Peyer's patch (tissue), 4 donors: Measurements from ENCODE around the gene RAB40B. TPM values are rescaled to one million over a fixed set of nuclear protein-coding genes. Genes with fewer than 3 reads are reported as not detected.
"Not testable (repeated sequence)": the region's sequence is repeated elsewhere in the genome, so short reads cannot be mapped to it uniquely, and the experiment has no call there.

ENCODE experiments used
- DNase-seq, 3 donors: peaks; one replicate each; pipeline ENCODE4 v3.0.0-alpha.2; 2017 to 2019
- H3K27ac ChIP-seq, 4 donors: fragments of 200-600 bp; sonication (generic); one replicate each; pipeline ENCODE4 v1.5.1; 2016 to 2019
- H3K27me3 ChIP-seq, 2 donors: fragments of 200-600 bp; sonication (generic); one replicate each; pipeline ENCODE4 v1.5.1; 2019
- H3K36me3 ChIP-seq, 3 donors: fragments of 200-600 bp; sonication (generic); one replicate each; pipeline ENCODE4 v1.5.1; 2016 to 2019
- H3K4me1 ChIP-seq, 4 donors: fragments of 200-600 bp; sonication (generic); one replicate each; pipeline ENCODE4 v1.5.1; 2016 to 2019
- H3K4me3 ChIP-seq, 4 donors: fragments of 200-600 bp; sonication (generic); 1 replicate in 3 of 4; 2 replicates in 1 of 4; pipeline ENCODE4 v1.5.1; 2016 to 2019; ENCODE audit warnings: mild to moderate bottlenecking in 1 of 4
- H3K9me3 ChIP-seq, 4 donors: fragments of 200-600 bp; sonication (generic); one replicate each; pipeline ENCODE4 v1.5.1; 2016 to 2019; ENCODE audit warnings: mild to moderate bottlenecking in 1 of 4
- POLR2A ChIP-seq, 2 donors: fragments of 450-650 bp; IDR thresholded peaks; one replicate each; pipeline ENCODE4 v1.5.1; 2017; ENCODE audit warnings: antibody characterized with exemption in 2 of 2, mild to moderate bottlenecking in 2 of 2, moderate library complexity in 2 of 2
- total RNA-seq, 4 donors: library from RNA; depleted of rRNA; stranded (reverse); fragments of >200 nt; gene quantifications; one replicate each; pipeline ENCODE4 v1.1.0, GENCODE V29; 2016
- TF ChIP-seq, protein P1 (sequence below), 6 experiments: fragments of 450-650 bp in 4 of 6; fragments of 200-600 bp in 2 of 6; sonication (generic) in 1 of 6; IDR thresholded peaks; one replicate each; pipeline ENCODE4 v1.5.1; 2017 to 2019; ENCODE audit warnings: antibody characterized with exemption in 6 of 6, mild to moderate bottlenecking in 3 of 6, moderate library complexity in 1 of 6

RAB40B gene
- total RNA-seq, 4 donors from 2014 or later, result 13.3 to 63.5 (median 29.1) TPM

DNA sequence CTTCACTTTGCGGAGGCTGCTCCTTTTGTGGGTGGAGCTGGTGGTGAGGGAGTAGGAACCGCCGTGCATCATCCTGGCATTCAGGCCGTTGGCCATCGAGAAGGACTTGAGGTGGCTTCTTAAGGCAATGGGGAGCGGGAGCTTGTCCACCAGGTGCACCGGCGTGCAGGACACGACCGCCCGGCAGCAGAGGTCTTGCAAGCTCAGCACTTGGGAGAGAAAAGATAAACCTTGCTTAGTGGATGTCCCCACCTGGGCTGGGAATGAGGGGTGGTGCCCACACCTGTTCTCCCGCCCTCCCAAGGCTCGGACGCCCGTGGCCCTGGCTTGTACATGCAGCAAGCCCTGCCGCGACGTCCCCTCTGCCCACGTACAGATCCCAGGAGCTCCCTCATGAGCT lies 40.6 kb downstream of the RAB40B start:
- Histone ChIP-seq H3K27me3 (no peaks in the 10 kb centered on the region), H3K4me3 (no peak overlapping the region), H3K27ac (no peak overlapping the region), H3K36me3 (peaks cover 0 to 8% (median 0%) of the 10 kb centered on the region in 3 donors), H3K4me1 (peaks cover 0 to 19% (median 0%) of the 10 kb centered on the region in 4 donors), H3K9me3 (no peaks in the 10 kb centered on the region)
- DNase-seq, result peak in 1 of 3 donors; percentile 37
- TF ChIP-seq, protein P1, sequence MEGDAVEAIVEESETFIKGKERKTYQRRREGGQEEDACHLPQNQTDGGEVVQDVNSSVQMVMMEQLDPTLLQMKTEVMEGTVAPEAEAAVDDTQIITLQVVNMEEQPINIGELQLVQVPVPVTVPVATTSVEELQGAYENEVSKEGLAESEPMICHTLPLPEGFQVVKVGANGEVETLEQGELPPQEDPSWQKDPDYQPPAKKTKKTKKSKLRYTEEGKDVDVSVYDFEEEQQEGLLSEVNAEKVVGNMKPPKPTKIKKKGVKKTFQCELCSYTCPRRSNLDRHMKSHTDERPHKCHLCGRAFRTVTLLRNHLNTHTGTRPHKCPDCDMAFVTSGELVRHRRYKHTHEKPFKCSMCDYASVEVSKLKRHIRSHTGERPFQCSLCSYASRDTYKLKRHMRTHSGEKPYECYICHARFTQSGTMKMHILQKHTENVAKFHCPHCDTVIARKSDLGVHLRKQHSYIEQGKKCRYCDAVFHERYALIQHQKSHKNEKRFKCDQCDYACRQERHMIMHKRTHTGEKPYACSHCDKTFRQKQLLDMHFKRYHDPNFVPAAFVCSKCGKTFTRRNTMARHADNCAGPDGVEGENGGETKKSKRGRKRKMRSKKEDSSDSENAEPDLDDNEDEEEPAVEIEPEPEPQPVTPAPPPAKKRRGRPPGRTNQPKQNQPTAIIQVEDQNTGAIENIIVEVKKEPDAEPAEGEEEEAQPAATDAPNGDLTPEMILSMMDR (IDR thresholded peaks at IDR 0.05), result no peak
- no peak for TF ChIP-seq POLR2A (IDR thresholded peaks at IDR 0.05)

- TF ChIP-seq, protein P1 (IDR thresholded peaks at IDR 0.05), result no peak
- no peak for TF ChIP-seq POLR2A (IDR thresholded peaks at IDR 0.05)
- Histone ChIP-seq H3K36me3 (peaks cover 0 to 8% (median 0%) of the 10 kb centered on the region in 3 donors), H3K27me3 (no peaks in the 10 kb centered on the region), H3K27ac (no peak overlapping the region), H3K4me3 (no peak overlapping the region), H3K4me1 (peaks cover 0 to 19% (median 0%) of the 10 kb centered on the region in 4 donors), H3K9me3 (no peaks in the 10 kb centered on the region)
- DNase-seq, result no peak
These were observed 42.2 kb downstream of the RAB40B start for GRCh38 chr17:82656266-82656665.

DNA sequence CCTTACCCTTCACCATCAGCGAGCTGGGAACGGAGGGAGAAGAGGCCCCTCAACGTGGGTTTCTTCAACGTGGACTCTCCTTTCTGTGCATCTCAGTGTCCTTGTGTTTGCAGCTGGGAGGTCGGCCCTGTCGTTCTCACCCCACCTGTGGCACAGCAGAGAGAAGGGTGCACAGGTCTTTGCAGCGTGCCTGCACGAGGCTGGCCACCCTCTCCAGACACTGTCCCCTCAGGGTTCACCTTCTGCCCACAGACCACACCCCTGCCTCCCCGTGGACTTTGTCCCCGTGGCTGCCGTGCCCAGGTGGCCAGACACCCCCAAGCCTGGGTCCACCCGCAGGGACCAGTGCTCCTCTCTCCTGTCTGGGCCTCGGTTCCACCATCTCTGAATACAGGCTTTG lies 43.0 kb downstream of the RAB40B start:
- peaks cover 0 to 19% (median 0%) of the 10 kb centered on the region in 4 donors for H3K4me1 ChIP-seq
- H3K9me3 ChIP-seq, result no peaks in the 10 kb centered on the region
- no peaks in the 10 kb centered on the region for H3K27me3 ChIP-seq
- TF ChIP-seq, protein P1 (IDR thresholded peaks at IDR 0.05), result no peak
- peak overlapping the region in 1 of 4 donors; percentile 22 for H3K4me3 ChIP-seq
- peak in 2 of 3 donors; percentile 67 to 85 for DNase-seq
- H3K27ac ChIP-seq, result peak overlapping the region in 3 of 4 donors; percentile 31 to 68 (median 52)
- H3K36me3 ChIP-seq, result peaks cover 0 to 8% (median 0%) of the 10 kb centered on the region in 3 donors

DNA sequence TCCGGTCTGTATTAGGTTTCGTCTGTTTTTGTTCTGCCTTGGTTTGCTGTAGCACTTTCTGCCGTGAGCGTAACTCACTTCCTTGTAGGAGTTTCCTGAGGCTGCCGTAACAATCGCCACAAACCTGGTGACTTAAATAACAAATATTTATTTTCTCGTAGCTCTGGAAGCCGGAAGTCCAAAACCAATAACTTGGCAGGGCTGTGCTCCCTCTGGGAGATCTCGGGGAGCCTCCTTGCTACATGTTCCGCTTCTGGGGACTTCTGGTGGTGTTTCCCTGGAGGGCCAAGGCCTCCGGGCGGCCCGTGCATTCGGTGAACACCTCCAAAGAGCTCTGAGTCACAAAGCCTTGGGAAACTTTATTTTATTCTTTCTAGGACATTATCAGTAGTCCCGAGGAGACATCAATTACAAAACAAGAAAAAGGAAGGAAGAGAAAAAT lies 43.4 kb downstream of the RAB40B start:
- Histone ChIP-seq H3K4me3 (peak overlapping the region in 1 of 4 donors; percentile 22), H3K4me1 (peaks cover 0 to 19% (median 0%) of the 10 kb centered on the region in 4 donors), H3K9me3 (no peaks in the 10 kb centered on the region), H3K36me3 (peaks cover 0 to 8% (median 0%) of the 10 kb centered on the region in 3 donors), H3K27me3 (no peaks in the 10 kb centered on the region), H3K27ac (peak overlapping the region in 3 of 4 donors; percentile 31 to 68 (median 52))
- DNase-seq, result peak in 1 of 3 donors; percentile 63
- TF ChIP-seq POLR2A (IDR thresholded peaks at IDR 0.05), result peak in 1 of 2 donors; percentile 14
- TF ChIP-seq, protein P1 (IDR thresholded peaks at IDR 0.05), result no peak

- not testable (repeated sequence) for H3K36me3 ChIP-seq, H3K27me3 ChIP-seq, DNase-seq, H3K9me3 ChIP-seq
- Histone ChIP-seq H3K4me1 (peaks cover 0 to 19% (median 0%) of the 10 kb centered on the region in 4 donors), H3K27ac (peak overlapping the region in 3 of 4 donors; percentile 31 to 68 (median 52)), H3K4me3 (peak overlapping the region in 1 of 4 donors; percentile 22)
These were observed 43.9 kb downstream of the RAB40B start for GRCh38 chr17:82654611-82655010.

GRCh38 chr17:82653651-82654528 lies 44.6 kb downstream of the RAB40B start:
- Histone ChIP-seq H3K4me3 (peak overlapping the region in 1 of 4 donors; percentile 22), H3K9me3 (no peaks in the 10 kb centered on the region), H3K27me3 (no peaks in the 10 kb centered on the region), H3K4me1 (peaks cover 0 to 22% (median 0%) of the 10 kb centered on the region in 4 donors), H3K27ac (peak overlapping the region in 2 of 4 donors; percentile 31 to 68), H3K36me3 (peaks cover 0 to 3% (median 0%) of the 10 kb centered on the region in 3 donors)
- no peak for TF ChIP-seq POLR2A (IDR thresholded peaks at IDR 0.05)
- TF ChIP-seq, protein P1 (IDR thresholded peaks at IDR 0.05), result no peak
- DNase-seq, result no peak
